Mammary epithelial cell (primary cell): ENCODE results near the gene TLR2.

Source experiments
- CTCF ChIP-seq, 2 donors: IDR thresholded peaks in 1 of 2; conservative IDR thresholded peaks in 1 of 2; 2 replicates each; pipeline ENCODE4 v1.5.1; 2011 to 2012; ENCODE audit warnings: inconsistent platforms in 2 of 2, low read length in 2 of 2, mild to moderate bottlenecking in 2 of 2, control low read depth in 1 of 2, low read depth in 1 of 2; ENCODE audit not compliant: insufficient read depth in 1 of 2; ENCODE audit errors: extremely low read depth in 1 of 2
- EZH2 ChIP-seq: IDR thresholded peaks from 2 replicates; pipeline ENCODE4 v1.6.1; 2012; ENCODE audit warnings: low read length, inconsistent platforms, borderline replicate concordance

GRCh38 chr4:153722036-153722435, 38.0 kb downstream of the TLR2 start:
- TF ChIP-seq CTCF (conservative IDR thresholded peaks at IDR 0.05 in 1 of 2, IDR thresholded peaks at IDR 0.05 in 1 of 2; ENCODE audit: extremely low read depth in 1 of 2, insufficient read depth in 1 of 2, low read depth in 1 of 2, low read length in 2 of 2), result no peak
- no peak for TF ChIP-seq EZH2
